ENCODE measurements around the gene AGMO.

GRCh38 chr7:15411019-15411418 is 150.8 kb downstream of the AGMO start:
- TF ChIP-seq, protein P1, sequence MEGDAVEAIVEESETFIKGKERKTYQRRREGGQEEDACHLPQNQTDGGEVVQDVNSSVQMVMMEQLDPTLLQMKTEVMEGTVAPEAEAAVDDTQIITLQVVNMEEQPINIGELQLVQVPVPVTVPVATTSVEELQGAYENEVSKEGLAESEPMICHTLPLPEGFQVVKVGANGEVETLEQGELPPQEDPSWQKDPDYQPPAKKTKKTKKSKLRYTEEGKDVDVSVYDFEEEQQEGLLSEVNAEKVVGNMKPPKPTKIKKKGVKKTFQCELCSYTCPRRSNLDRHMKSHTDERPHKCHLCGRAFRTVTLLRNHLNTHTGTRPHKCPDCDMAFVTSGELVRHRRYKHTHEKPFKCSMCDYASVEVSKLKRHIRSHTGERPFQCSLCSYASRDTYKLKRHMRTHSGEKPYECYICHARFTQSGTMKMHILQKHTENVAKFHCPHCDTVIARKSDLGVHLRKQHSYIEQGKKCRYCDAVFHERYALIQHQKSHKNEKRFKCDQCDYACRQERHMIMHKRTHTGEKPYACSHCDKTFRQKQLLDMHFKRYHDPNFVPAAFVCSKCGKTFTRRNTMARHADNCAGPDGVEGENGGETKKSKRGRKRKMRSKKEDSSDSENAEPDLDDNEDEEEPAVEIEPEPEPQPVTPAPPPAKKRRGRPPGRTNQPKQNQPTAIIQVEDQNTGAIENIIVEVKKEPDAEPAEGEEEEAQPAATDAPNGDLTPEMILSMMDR (IDR thresholded peaks at IDR 0.05 in 4 of 5, conservative IDR thresholded peaks at IDR 0.05 in 1 of 5): no peak
- no peak for TF ChIP-seq POLR2A (IDR thresholded peaks at IDR 0.05)
